ENCODE data around the gene PDE4C.
A peak's percentile ranks its signal among the peaks of the same experiment; 100 is the strongest.

PDE4C gene

DNA sequence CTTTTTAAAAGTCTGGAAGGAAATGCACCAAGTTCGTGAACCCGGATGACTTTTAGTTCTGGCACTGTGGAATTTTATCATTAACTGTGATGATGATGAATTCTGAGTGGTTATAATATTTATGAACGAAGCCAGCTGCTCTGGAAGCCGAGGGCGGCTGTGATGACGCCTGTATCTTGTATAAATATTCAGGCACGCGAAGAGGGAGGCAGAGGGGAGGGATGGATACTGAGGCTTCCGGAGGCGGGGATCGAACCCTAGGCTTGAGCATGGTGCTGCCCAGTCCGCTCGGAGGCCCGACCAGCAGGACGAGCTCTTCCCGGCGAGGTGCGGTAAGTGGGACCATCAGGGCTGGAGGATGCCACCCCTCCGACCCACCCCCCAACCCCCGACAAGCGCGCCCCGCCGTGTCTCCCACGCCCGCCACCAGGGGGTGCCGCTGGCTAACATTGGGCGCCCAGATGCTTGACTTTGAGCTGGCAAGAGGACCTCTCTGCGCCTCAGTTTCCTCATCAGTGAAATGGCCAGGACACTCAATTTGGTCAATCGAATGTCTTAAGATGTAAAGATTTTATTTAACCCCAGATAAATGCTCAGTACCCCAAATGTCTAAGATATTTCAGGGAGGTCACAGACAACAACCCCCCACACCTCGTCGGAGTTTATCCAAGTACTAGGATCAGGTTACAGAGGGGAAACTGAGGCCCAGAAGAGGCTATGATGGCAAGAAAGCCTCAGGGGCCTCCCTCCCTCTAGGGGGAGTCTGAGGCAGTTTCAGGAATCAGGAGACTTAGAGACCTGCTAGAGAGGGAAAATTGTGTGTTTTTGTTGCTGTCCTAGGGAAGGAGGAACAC, 17.9 kb downstream of the PDE4C start:
- TF ChIP-seq JUND (IDR thresholded peaks at IDR 0.05; ENCODE audit: low read depth) = no peak
- peak in 1 of 2 experiments; percentile 33 for DNase-seq (ENCODE audit: low read depth in 1 of 2, low spot score in 1 of 2)
- in situ Hi-C loops (cut with HindIII; ENCODE audit: low pct_unique_long_range_greater_than_20kb, low sequenced_read_pairs) = no loop called here

GRCh38 chr19:18206018-18206417, 20.2 kb downstream of the PDE4C start:
- DNase-seq (ENCODE audit: low read depth in 1 of 2, low spot score in 1 of 2) = no peak
- in situ Hi-C loops (cut with HindIII; ENCODE audit: low pct_unique_long_range_greater_than_20kb, low sequenced_read_pairs) = no loop called here
- TF ChIP-seq JUND (IDR thresholded peaks at IDR 0.05; ENCODE audit: low read depth) = no peak

DNA sequence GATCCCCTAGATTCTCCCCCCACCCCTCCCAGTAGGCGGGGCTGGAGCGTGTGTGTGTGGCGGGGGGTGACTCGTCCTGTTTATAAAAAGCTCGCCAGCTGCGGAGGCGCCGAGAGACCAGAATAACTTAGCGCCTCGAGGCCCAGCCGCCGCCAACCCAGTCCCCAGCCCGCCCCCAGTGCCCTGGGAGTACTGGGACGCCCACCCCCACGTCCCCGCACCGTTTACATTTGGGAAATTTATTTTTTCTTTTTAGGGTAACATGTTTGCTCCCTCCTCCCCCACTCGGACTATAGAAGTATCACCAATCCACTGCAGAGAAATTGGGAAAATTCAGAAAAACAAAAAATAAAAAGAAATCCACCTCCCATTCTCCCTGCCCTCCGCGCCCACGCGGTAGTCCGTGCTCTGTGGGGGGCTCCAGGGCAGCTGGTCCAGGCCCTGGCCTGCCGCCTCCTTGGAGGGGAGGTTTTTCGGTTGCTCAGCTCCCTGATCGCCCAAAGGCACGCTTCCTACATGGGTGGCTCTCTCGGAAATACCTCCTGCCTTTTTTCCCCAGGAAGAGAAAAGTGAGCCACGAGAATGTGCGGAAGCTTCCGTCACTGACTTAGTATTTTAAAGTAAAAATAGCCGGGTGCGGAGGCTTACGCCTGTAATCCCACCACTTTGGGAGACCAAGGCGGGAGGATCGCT, 20.9 kb downstream of the PDE4C start:
- DNase-seq (ENCODE audit: low read depth in 1 of 2, low spot score in 1 of 2) = peak in 1 of 2 experiments; percentile 49
- in situ Hi-C loops (cut with HindIII; ENCODE audit: low pct_unique_long_range_greater_than_20kb, low sequenced_read_pairs) = no loop called here
- no peak for TF ChIP-seq JUND (IDR thresholded peaks at IDR 0.05; ENCODE audit: low read depth)

DNA sequence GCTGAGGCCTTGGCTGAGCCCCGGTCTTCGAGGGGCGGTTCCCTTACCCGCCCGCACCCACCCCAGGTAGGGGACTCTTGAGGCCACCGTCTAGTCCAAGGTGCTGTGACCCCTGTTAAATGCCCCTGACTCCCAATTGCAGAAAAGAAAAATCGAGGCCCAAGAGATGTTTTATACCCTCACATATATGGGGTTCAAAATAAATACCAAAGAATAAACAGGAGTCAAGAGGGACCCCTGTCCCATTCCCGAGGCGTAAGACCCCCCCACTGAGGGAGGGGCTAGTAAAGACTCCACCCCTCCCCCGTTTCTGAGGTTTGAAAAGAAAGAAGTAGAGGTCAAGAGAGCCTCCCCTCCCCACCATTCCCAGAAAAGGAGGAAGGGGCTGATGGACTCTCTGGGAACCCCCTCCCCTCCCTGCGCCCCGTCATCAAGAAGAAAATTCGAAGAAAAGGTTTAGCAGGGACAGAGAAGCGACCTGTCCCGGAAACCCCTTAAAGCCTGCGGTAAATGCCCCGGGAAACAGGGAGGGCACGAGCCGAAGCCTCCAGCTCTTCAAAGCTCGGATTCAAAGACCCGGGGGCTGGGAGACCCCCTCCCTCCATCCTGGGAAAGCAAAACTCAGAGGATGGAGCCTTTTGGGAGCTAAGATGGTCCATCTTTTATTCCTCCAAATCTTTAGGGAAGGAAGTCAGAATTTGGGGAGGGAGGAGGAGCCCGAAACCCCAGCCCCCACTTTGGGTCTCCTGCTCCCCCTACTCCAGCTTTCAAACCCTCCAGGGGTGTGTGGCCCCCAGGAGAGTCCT, 21.6 kb downstream of the PDE4C start:
- DNase-seq (ENCODE audit: low read depth in 1 of 2, low spot score in 1 of 2) = no peak
- TF ChIP-seq JUND (IDR thresholded peaks at IDR 0.05; ENCODE audit: low read depth) = no peak
- in situ Hi-C loops (cut with HindIII; ENCODE audit: low pct_unique_long_range_greater_than_20kb, low sequenced_read_pairs) = no loop called here

DNA sequence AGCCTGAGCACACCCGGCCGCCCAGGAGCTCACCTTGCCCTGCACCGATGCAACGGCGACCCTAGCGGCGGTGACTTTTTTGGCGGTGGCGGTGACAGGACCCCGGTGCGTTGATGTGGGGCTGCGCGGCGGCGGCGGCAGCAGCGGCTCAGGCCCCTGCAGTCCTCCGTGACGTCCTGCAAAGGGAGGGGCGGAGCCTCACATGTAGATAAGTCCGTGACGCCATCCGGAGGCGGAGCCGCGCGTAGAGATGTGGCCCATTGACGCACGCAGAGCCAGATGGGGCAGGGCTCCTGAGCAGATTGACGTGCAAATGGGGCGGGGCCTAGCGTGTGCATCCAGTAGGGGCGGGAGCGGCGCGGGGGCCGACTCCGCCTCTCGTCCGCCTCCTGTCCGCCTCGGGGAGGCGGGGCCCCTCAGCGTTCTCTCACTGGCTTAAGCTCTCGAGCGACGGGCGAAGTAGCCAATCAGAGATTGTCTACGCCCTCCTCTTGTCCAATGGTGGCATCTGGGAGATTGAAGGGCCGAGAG, 22.3 kb downstream of the PDE4C start, which contains the start of gene RAB3A:
Gene RAB3A, minus strand, starts transcription at position 180 of the 531 bp plus-strand sequence. CDS start 1,302 bp downstream, outside the sequence.
- in situ Hi-C loops (cut with HindIII; ENCODE audit: low pct_unique_long_range_greater_than_20kb, low sequenced_read_pairs) = no loop called here
- peak; percentile 90 to 99 for DNase-seq (ENCODE audit: low read depth in 1 of 2, low spot score in 1 of 2)
- no peak for TF ChIP-seq JUND (IDR thresholded peaks at IDR 0.05; ENCODE audit: low read depth)

GRCh38 chr19:18203408-18203862, 22.8 kb downstream of the PDE4C start:
- TF ChIP-seq JUND (IDR thresholded peaks at IDR 0.05; ENCODE audit: low read depth) = no peak
- peak in 1 of 2 experiments; percentile 38 for DNase-seq (ENCODE audit: low read depth in 1 of 2, low spot score in 1 of 2)
- in situ Hi-C loops (cut with HindIII; ENCODE audit: low pct_unique_long_range_greater_than_20kb, low sequenced_read_pairs) = no loop called here

GRCh38 chr19:18202778-18203407, 23.3 kb downstream of the PDE4C start:
- in situ Hi-C loops (cut with HindIII; ENCODE audit: low pct_unique_long_range_greater_than_20kb, low sequenced_read_pairs) = no loop called here
- no peak for TF ChIP-seq JUND (IDR thresholded peaks at IDR 0.05; ENCODE audit: low read depth)
- no peak for DNase-seq (ENCODE audit: low read depth in 1 of 2, low spot score in 1 of 2)

- no peak for DNase-seq (ENCODE audit: low read depth in 1 of 2, low spot score in 1 of 2)
- in situ Hi-C loops (cut with HindIII; ENCODE audit: low pct_unique_long_range_greater_than_20kb, low sequenced_read_pairs) = no loop called here
- TF ChIP-seq JUND (IDR thresholded peaks at IDR 0.05; ENCODE audit: low read depth) = no peak
Observed at GRCh38 chr19:18202397-18202777, 23.9 kb downstream of the PDE4C start.

GRCh38 chr19:18198374-18198773, 27.9 kb downstream of the PDE4C start:
- TF ChIP-seq JUND (IDR thresholded peaks at IDR 0.05; ENCODE audit: low read depth) = no peak
- in situ Hi-C loops (cut with HindIII; ENCODE audit: low pct_unique_long_range_greater_than_20kb, low sequenced_read_pairs) = no loop called here
- no peak for DNase-seq (ENCODE audit: low read depth in 1 of 2, low spot score in 1 of 2)

- in situ Hi-C loops (cut with HindIII; ENCODE audit: low pct_unique_long_range_greater_than_20kb, low sequenced_read_pairs) = no loop called here
- no peak for TF ChIP-seq JUND (IDR thresholded peaks at IDR 0.05; ENCODE audit: low read depth)
Observed at GRCh38 chr19:18197941-18198340, 28.3 kb downstream of the PDE4C start.

DNA sequence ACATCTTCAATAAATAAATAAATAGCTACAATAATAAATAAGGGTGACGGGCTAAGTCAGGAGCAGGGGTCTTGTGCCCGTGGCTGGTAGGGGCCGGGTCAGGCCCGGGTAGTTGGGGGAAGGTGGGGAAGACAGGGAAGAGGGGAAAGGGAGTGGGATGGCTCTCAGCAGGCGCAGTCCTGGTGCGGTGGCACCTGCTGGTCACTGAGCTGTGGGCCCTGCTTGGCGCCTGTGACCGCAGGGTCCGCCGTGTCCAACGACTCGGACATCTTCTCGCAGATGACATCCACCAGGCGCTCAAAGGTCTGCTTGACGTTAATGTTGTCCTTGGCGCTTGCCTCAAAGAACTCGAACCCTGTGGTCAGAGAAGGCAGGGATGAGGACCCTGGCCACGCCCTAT, 28.9 kb downstream of the PDE4C start:
- no peak for TF ChIP-seq JUND (IDR thresholded peaks at IDR 0.05; ENCODE audit: low read depth)
- no peak for DNase-seq (ENCODE audit: low read depth in 1 of 2, low spot score in 1 of 2)
- in situ Hi-C loops (cut with HindIII; ENCODE audit: low pct_unique_long_range_greater_than_20kb, low sequenced_read_pairs) = no loop called here

More at GRCh38 chr19:18197941-18198340, 28.3 kb downstream of the PDE4C start:
- no peak for DNase-seq (ENCODE audit: low read depth in 1 of 2, low spot score in 1 of 2)

DNA sequence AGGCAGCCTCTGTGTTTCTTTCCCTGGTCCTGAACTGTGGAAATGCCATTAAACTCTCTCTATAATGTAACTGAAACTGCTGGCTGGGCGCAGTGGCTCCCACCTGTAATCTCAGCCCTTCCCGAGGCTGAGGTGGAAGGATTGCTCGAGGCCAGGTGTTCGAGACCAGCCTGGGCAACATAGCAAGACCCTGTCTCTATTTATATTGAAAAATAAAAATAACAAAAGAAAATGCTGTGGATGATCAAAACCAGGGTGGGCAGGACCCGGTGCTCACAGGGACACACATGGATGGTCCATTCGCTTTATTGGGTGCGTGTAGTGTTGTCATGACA, 29.8 kb downstream of the PDE4C start:
- no peak for TF ChIP-seq JUND (IDR thresholded peaks at IDR 0.05; ENCODE audit: low read depth)
- in situ Hi-C loops (cut with HindIII; ENCODE audit: low pct_unique_long_range_greater_than_20kb, low sequenced_read_pairs) = no loop called here
- DNase-seq (ENCODE audit: low read depth in 1 of 2, low spot score in 1 of 2) = no peak

All from T47D (cell line).